WERI-Rb-1 (cell line): ENCODE data around the gene CASR.

ENCODE experiments used
- DNase-seq: peaks from one replicate; pipeline ENCODE4 v3.0.0-alpha.2; 2020
- H3K27ac ChIP-seq: fragments of 250-450 bp; sonication (Bioruptor Pico); 2 replicates; pipeline ENCODE4 v1.5.1; 2020; ENCODE audit warnings: mild to moderate bottlenecking, moderate library complexity
- H3K27me3 ChIP-seq: fragments of 250-450 bp; sonication (Bioruptor Pico); 2 replicates; pipeline ENCODE4 v1.5.1; 2021; ENCODE audit warnings: mild to moderate bottlenecking, low read depth, moderate library complexity; ENCODE audit not compliant: insufficient read depth, severe bottlenecking
- H3K36me3 ChIP-seq: fragments of 250-450 bp; sonication (Bioruptor Pico); 2 replicates; pipeline ENCODE4 v1.5.1; 2020; ENCODE audit warnings: mild to moderate bottlenecking, moderate library complexity
- H3K4me3 ChIP-seq: 2 replicates; pipeline ENCODE4 v1.5.1; 2011; ENCODE audit warnings: low read depth, mild to moderate bottlenecking, control low read depth, low read length
- H3K9me3 ChIP-seq: fragments of 250-450 bp; sonication (Bioruptor Pico); 2 replicates; pipeline ENCODE4 v1.5.1; 2021; ENCODE audit warnings: mild to moderate bottlenecking, moderate library complexity; ENCODE audit not compliant: severe bottlenecking
- CTCF ChIP-seq: IDR thresholded peaks from 2 replicates; pipeline ENCODE4 v1.5.1; 2011; ENCODE audit warnings: low read depth, mild to moderate bottlenecking, control low read depth, inconsistent platforms, low read length

The CASR gene

GRCh38 chr3:122253581-122253980, 70.1 kb downstream of the CASR start:
- Histone ChIP-seq H3K4me3 (no peak overlapping the region), H3K27me3 (peaks cover 12% of the 10 kb centered on the region), H3K36me3 (no peaks in the 10 kb centered on the region), H3K27ac (no peak overlapping the region), H3K9me3 (no peaks in the 10 kb centered on the region)
- DNase-seq: no peak
- no peak for TF ChIP-seq CTCF

GRCh38 chr3:122255757-122256439, 72.4 kb downstream of the CASR start:
- Histone ChIP-seq H3K9me3 (no peaks in the 10 kb centered on the region), H3K27ac (no peak overlapping the region), H3K36me3 (no peaks in the 10 kb centered on the region), H3K4me3 (no peak overlapping the region), H3K27me3 (peaks cover 16% of the 10 kb centered on the region)
- TF ChIP-seq CTCF: no peak
- DNase-seq: no peak

- DNase-seq: no peak
- H3K9me3 ChIP-seq: no peaks in the 10 kb centered on the region
- H3K27ac ChIP-seq: no peak overlapping the region
- no peaks in the 10 kb centered on the region for H3K36me3 ChIP-seq
- no peak overlapping the region for H3K4me3 ChIP-seq
- H3K27me3 ChIP-seq: peaks cover 22% of the 10 kb centered on the region
- no peak for TF ChIP-seq CTCF
These were observed 74.3 kb downstream of the CASR start for GRCh38 chr3:122257644-122258364.

GRCh38 chr3:122258757-122259371, 75.4 kb downstream of the CASR start:
- TF ChIP-seq CTCF: peak; percentile 82
- DNase-seq: peak; percentile 69
- Histone ChIP-seq H3K27ac (no peak overlapping the region), H3K36me3 (no peaks in the 10 kb centered on the region), H3K9me3 (no peaks in the 10 kb centered on the region), H3K4me3 (no peak overlapping the region), H3K27me3 (peaks cover 29% of the 10 kb centered on the region)

- no peaks in the 10 kb centered on the region for H3K36me3 ChIP-seq
These were observed 76.7 kb downstream of the CASR start for GRCh38 chr3:122260206-122260605.

More at GRCh38 chr3:122260206-122260605, 76.7 kb downstream of the CASR start:
- no peak for DNase-seq
- Histone ChIP-seq H3K27me3 (peaks cover 39% of the 10 kb centered on the region), H3K27ac (no peak overlapping the region), H3K4me3 (no peak overlapping the region), H3K9me3 (no peaks in the 10 kb centered on the region)
- TF ChIP-seq CTCF: no peak
